HG03280 (cell line): Measurements from ENCODE around the gene LACRT.
"Not testable (repeated sequence)": the region's sequence is repeated elsewhere in the genome, so short reads cannot be mapped to it uniquely, and the experiment has no call there.

Experiments used
- ATAC-seq: cut with Tn5 transposase; IDR thresholded peaks from one replicate; pipeline ENCODE4 v1.9.1; 2021; ENCODE audit warnings: mild to moderate bottlenecking, moderate library complexity; ENCODE audit not compliant: unreplicated experiment

The LACRT gene, protein sequence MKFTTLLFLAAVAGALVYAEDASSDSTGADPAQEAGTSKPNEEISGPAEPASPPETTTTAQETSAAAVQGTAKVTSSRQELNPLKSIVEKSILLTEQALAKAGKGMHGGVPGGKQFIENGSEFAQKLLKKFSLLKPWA

DNA sequence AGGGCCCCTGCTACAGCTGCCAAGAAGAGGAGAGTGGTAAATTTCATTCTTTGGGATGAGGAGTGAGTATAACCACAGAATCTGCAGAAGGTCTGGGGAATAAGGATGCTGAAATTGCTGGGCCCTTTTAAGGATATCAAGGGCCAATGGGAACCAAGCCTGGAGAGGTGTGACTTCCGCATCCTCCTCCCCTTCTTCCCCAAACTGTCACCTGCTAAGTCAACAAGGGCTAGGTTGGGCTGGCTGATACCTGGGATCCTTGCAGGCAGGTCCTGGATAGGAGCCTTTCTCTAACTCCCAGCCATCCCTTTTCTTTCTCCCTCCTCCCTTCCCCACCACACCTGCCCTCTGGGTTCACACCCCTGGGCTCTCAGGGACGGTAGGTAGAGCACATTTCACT lies at the start of gene LACRT:
Gene LACRT, minus strand, starts transcription at position 101 of the 400 bp plus-strand sequence. Its CDS starts 54 bp downstream, at position 47.
- ATAC-seq = no peak

DNA sequence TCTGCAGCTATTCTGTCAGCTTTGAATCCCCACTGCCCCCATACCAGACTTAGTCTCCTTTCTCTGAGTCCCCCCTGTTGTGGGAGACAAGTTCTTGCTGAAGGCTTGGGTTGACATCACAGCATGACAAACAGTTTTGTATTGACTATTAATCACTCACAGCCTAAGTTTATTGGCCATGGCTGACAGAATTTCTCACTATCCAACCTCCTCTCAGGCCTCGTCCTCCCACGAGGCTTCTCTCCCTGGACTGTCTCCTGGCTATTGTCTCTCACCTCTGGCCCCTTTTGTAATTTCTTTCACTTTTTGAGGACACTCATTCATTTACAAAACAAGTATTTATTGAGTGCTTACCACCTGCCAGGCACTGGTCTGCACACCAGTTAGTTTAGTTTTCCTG lies 48.7 kb upstream of the LACRT start:
- no peak for ATAC-seq

DNA sequence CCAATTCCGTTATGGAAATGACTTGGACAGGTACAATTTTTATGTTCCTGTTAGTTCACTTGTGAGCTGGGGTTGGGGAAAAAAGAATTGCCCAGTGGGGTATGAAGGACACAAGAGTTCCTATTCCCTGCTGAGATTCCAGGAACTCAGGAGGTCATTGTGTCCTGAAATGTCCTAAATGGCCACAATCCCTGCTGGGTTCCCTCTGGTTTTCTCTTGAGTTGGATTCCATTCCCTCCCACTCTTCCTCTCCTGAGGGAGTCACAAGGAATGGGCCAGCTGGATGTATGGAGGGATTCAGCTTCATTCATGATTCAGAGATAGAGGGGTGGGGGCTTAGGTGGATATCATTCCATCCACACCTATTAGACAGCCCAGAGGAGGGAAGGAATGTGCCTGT lies 48.0 kb upstream of the LACRT start:
- ATAC-seq = no peak

DNA sequence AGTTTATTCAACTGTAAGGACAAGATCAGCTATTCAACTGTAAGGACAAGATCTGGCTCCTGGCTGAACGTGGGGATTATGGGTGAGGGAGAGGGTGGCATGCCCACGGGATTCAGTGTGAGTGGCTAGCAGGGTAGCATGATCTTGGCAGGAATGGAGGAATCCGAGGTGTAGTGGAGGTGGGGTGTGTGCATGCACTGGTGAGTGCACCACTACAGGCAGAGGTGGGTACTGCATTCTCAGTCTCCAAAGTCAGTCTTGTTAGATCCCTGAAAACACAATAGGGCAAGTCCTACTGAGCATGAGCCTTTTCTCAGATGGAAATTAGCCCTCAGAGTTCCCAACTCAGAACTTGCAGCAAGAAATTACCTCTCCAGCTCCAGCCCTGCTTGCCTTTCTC lies 45.7 kb upstream of the LACRT start:
- no peak for ATAC-seq

DNA sequence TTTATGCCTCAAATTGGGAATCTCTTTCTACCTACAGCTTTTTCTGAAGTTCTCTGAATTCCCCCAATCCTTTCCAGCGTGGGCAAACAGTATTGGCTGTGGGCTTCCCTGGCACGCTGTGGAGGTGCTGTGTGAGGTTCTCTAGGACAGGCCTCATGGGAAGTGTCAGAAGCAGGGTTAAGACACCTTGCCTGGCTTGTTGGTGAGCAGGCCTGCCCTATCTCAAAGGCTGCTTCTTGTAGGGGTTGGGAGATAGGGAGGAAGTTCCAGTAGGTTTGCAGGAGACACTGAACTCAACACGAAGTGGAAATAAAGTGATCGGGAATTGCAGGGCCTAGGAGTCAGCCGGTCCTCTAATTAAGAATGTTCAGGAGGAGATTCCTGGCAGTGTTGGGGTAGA lies 43.4 kb upstream of the LACRT start:
- no peak for ATAC-seq

DNA sequence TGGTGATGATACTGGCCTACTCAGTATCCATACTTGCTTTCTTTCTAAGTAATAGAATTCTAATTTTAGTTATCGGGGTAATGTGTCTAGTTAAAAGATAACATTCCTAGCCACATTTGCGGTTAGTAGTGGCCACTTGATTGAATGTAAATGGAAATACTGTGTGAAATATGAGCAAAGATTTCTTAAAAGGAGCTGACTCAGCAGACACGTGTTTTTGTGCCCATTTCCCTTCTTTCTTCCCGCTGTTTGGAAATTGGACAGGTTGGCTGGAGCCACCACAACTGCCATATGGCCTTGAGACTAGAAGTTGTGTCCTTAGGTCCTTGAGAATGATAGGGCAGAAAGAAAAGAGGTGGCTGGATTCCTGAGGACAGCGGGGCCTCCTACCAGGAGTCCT lies 33.2 kb upstream of the LACRT start:
- ATAC-seq = no peak

DNA sequence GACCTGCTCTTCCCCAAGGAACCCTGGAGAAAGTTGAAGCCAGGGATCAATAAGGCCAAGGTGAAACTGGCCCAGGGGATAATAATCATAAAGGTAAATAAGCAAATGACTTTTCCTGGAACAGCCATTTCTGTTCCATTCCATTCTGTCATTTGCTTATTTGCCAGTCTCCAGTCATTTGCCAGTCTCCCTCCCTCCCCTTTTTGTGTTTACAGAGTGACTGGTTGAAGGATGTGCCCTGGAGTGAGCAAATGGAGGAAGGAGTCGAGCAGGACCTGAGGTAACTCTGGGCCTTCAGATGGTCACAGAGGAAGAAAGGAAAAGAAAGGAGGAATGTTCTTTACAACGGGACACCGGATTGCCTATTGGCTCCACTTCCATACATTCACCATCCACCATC lies 31.3 kb upstream of the LACRT start:
- no peak for ATAC-seq

DNA sequence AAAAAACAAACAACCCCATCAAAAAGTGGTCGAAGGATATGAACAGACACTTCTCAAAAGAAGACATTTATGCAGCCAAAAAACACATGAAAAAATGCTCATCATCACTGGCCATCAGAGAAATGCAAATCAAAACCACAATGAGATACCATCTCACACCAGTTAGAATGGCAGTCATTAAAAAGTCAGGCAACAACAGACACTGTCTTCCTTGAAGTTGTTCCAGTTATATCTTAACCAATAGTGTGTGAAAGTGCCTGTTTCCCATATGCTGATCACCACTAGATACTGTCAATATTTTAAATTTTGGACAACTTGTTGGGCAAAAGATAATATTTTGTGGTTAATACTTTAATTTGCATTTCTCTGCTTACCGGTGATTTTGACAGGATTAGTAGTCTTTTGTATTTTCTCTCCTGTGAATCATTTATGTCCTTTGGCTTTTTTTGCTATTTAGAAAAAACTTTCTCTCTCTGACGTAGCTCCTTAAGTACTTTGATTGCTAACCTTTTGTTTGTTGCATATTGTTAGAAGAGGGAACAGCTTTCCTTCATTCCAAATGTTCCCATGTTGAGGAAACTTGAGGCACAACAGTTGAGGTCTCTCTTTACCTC lies 30.4 kb upstream of the LACRT start:
- ATAC-seq = not testable (repeated sequence)

DNA sequence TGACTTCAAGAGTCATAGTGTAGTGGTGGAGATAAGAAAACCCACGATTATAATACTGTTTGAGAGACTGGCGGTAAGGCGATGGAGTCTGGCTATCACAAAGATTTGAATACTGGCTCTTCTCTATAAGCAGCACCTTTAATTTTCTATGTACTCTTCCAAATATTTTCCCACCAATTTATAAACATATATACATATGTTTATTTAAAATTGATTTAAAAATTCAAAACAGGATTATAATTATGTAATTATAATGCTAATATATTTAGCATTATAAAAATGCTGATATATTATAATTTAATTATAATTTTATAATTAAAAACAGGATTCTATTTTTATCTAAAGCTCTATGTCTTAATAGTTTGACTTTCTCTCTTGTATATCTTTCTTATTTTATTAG lies 28.9 kb upstream of the LACRT start:
- ATAC-seq = no peak

DNA sequence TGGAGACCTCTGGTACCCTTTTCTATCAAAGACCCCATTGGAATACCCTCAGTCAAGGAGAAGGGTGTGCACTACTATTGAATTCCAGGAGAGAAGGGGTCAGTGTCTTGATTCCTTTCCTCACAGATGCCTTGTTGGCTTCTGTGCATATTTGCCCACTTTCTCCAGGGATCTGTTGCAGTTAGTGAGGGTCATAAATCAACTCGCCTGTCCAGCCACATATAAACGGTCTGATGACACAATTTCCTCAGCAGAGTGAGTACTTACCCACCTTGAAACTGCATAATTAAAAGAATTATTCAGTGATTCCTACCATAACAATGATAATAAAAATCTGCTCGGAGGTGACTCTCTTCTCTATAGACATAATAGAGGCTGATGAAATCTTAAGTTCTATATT lies 27.3 kb upstream of the LACRT start:
- no peak for ATAC-seq

DNA sequence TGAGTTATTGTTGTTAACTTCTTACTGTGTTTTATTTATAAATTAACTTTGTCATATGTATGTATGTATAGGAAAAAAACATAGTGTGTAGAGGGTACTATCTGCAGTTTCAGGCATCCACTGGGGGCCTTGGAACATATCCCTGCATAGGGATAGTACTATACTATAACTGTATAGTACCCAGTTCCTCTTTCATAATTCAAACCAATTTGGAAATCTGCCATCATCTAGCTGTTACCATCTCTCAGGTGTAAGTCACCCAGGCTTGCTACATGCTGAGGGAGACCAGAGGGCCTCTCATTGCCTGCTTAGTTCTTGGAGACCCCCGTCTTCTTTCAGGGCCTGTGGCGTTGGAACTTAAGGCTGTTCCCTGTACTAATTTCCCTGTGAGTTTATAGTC lies 26.4 kb upstream of the LACRT start:
- ATAC-seq = no peak

DNA sequence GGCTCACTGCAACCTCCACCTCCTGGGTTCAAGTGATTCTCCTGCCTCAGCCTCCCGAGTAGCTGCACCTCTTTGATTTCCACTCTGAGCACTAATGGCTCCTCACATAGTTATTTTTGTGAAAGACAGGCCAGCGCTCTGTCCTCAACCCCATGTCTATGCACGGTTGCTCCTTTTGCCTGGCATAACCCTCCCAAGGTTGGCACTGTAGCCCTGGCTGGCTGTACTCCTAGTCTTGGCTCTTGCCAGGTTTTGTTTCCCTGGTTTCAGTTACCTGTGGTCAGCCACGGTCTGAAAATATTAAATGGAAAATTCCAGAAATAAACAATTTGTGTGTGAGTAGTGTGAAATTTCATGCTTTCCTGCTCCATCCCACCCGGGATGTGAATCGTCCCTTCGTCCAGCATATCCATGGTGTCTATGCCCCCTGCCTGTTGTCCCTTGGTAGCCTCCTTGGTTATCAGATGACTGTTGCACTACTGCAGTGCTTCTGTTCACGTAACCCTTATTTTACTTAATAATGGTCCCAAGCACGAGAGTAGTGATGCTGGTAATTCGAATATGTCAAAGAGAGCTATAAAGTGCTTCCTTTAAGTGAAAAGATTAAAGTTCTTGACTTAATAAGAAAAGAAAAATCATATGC lies 25.7 kb upstream of the LACRT start:
- ATAC-seq = no peak

DNA sequence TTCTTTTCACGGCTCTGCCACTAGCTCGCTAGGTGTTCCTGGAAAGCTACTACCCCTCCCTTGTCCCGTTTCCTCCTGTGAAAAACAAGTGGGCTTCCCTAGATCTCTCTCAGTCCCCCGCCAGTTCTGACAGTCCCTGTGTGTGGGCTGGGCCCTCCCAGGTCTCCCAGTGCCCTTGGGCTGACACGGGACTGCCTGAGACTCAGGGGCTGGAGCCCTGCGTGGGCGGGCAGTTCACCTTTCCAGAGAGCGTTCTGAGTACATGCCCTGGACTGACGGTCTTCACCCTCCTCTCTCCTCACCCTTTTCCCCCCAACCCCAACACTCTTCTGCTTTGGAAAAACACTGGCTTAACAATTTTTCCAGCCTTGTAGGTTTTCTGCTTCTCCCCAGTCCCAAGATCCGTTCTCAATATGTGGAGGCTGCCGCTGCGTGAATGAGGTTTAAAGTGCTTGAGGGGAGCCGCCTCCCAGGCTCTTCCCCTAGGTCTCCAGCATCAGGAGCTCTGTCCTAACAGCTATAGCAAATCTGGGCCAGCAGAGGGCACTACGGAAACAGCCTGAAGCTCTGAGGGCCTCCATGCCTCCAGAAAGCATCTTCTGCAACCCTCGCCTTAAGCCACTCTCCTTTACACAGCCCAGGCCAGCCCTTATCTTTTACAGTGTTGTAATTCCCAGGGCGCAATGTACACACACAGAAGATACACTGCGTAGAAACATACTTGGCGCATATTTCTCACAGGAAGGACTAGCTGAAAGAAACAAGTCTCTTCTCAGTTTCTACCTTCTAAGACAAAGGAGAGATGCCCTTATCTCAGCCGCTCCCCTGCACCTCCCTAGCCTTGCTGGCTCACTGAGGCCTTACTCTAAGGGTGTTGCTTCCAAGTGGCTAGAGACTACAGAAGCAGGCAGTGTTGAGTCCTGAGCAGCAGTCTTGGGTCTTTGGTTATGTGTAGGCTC lies 23.9 kb upstream of the LACRT start:
- peak; percentile 72 for ATAC-seq

DNA sequence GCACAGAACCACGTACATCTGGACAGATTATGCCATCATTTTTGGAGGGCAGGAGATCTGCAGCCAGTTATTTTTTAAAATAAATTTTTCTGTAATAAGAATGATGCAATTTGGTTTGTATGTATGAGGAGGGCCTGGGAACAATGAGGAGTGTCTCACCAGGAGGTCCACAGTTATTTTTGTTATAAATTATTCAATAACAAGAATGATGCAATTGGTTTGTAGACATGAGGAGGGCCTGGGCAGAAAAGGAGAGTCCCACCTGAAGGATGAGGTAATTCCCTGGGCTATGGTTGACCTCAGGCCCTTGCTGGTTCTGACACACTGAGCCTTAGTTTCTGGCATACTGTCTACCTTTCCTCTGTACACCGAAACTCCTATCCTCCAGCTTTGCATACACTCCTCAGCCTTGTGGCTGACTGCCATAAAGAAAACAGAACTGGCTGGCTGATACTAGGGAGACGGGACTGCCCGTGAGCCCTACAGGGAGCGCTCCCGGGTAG lies 22.5 kb upstream of the LACRT start:
- ATAC-seq = no peak

DNA sequence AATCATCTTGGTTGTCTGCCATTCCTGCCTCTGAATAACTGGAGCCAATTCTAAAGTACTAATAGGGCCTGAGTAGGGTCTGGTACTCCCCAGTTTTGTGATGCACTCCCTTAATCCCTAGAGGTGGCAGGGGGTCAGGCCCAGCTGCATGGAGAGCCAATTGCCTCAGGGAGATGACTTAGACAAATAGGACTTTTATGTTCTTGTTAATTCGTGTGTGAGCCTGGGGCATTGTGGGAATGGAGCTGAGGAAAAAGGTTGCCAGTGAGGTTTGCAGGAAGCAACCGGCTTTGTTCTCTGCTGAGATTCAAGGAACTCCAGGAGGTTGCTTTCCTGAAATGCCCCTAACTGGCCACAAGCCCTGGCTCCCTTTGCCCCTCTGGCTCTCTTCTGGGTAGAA lies 20.2 kb upstream of the LACRT start:
- no peak for ATAC-seq

DNA sequence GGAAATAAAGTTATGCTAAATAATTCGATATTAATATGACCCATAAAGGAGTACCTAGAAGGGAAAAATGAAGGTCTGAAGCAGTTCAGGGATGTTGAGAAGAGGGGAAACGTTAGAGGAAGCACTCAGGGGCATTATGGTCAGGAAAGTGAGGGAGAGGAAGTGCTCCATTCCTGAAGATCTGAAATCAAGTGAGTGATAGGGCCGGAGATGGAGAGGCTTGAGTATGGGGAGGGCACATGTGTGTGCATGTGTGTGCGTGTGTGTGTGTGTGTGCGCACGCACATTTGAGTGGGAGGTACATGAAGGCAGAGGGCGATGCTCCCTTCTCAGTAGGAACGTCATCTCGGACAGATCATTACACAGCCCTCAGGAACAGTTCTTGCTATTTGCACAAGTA lies 18.3 kb upstream of the LACRT start:
- ATAC-seq = no peak

DNA sequence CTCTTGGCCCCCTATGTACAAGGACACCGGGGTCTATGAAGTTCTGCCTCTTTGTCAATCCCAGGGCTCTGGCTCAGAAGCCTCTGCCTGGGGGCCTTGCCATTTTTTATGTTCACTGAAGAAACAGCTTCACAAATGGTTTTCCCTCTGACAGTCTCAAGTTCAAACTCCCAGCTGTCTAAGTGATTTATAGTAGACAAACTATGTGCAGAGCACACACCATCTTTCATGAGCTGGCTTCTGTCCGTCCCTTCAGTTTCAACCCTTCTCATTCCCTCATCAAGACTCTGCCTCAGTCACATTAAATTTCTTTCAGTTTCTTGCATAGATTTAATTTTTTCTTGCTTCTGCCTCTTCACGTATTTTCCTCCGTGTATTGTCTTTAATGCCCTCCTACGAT lies 16.2 kb upstream of the LACRT start:
- no peak for ATAC-seq

DNA sequence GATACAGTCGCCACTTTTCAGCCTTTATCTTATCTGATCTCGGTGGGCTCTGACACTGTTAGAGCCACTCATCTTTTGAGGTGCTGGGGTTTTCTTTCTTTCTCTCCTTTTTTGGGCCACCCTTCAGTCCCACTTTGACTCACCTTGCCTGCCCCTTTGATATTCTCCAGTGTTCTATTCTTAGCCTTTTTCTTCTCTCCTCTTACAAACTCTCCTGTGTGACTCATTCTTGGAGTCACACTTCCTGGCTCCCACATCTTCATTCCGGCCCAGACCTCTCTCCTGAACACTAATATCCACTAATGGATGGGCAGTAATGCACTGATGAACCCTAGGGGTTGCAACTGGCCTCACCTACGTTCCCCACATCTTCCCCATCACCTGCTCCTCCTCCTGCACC lies 15.7 kb upstream of the LACRT start:
- no peak for ATAC-seq

DNA sequence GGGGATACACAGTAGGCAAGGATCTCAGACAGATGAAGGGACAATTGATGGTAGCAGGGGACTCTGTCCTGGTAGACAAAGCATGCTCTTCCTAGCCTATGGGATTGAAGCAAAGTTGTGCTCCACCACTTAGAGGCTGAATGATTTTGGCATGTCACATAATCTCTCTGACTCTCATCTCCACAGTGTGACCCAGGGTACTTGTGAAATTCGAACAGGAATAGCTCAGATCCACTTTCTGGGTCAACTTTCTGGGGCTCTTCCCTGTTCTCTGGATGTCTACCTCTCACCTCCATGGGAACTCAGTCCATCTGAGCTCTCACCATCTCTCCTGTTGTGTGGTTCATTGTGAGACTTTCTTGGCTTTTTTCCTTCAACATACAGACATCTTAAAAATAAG lies 15.1 kb upstream of the LACRT start:
- ATAC-seq = no peak

DNA sequence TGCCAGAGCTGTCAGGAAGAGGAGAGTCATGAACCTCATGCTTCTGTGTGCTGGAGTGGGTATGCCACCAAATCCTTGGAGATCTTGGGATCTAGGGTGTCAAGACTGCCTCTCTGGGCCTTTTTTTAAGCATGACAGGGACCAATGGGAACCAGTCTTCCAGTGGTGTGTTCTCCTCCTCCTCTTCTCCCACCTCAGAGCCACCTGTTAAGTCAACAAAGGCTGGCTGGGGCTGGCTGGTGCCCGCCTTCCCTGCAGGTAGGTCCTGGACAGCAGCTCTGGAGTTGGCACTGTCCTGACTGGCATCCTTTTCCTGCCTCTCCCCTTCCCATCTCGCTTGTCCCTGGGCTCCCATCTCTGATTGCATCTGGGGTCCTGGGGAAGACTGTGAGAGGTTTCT lies 13.6 kb upstream of the LACRT start, which contains the start of gene DCD:
Gene DCD, minus strand, starts transcription at position 101 of the 400 bp plus-strand sequence. Its CDS starts 62 bp downstream, at position 39.
- ATAC-seq = no peak

DNA sequence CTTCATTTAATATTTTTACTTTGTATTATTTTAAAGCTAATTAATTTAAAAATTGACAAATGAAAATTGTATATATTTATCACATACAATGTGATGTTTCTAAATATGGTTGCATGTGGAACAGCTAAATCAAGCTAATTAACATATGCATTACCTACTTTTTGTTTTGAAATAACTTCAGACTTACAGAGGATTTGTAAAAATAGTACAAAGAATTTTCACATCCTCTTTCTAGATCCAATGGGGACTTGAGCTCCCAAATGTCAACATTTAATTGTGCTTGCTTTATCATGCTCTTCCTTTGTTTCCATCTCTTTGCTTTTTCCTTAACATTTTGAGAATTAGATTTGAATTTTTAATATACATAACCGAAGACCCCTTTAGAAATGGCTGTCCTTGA lies 6.9 kb upstream of the LACRT start:
- no peak for ATAC-seq
